ENCODE data around the gene AGO4. TPM values are rescaled to one million over a fixed set of nuclear protein-coding genes. Genes with fewer than 3 reads are reported as not detected.
"Not testable (repeated sequence)": the region's sequence is repeated elsewhere in the genome, so short reads cannot be mapped to it uniquely, and the experiment has no call there.

Gene AGO4
- total RNA-seq, 1 experiment from 2014 or later = 7.0 TPM

DNA sequence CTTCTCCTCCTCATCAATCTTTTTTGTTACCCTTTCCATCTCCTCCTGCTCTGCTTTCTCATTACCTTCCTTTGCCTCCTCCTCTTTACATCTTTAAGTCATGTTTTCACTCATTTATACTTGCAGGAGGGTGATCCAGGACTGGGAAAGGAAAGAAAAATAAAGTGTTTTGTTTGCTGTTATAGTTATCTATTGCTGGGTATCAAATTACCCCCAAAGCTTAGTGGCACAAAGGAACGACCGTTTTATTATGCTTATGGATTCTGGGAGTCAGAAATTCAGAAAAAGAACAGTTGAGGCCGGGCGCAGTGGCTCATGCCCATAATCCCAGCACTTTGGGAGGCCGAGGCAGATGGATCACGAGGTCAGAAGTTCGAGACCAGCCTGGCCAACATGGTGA lies 12.5 kb upstream of the AGO4 start:
- no TSS peak for BruUV-seq (replicated peaks)
- TF ChIP-seq, protein P1, sequence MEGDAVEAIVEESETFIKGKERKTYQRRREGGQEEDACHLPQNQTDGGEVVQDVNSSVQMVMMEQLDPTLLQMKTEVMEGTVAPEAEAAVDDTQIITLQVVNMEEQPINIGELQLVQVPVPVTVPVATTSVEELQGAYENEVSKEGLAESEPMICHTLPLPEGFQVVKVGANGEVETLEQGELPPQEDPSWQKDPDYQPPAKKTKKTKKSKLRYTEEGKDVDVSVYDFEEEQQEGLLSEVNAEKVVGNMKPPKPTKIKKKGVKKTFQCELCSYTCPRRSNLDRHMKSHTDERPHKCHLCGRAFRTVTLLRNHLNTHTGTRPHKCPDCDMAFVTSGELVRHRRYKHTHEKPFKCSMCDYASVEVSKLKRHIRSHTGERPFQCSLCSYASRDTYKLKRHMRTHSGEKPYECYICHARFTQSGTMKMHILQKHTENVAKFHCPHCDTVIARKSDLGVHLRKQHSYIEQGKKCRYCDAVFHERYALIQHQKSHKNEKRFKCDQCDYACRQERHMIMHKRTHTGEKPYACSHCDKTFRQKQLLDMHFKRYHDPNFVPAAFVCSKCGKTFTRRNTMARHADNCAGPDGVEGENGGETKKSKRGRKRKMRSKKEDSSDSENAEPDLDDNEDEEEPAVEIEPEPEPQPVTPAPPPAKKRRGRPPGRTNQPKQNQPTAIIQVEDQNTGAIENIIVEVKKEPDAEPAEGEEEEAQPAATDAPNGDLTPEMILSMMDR (conservative IDR thresholded peaks at IDR 0.05; ENCODE audit: low read depth, low read length) = no peak
- no peak for TF ChIP-seq EZH2 (IDR thresholded peaks at IDR 0.05; ENCODE audit: borderline replicate concordance, low read depth, low read length, poor library complexity, severe bottlenecking)
- CTCF ChIA-PET = no interaction called here
- Histone ChIP-seq H3K4me3 (ENCODE audit: low read depth, low read length, poor library complexity, severe bottlenecking) (no peak overlapping the region), H3K27ac (ENCODE audit: low read depth, low read length, poor library complexity, severe bottlenecking) (no peak overlapping the region), H3K36me3 (ENCODE audit: insufficient read depth, low read length, poor library complexity, severe bottlenecking) (no peaks in the 10 kb centered on the region), H3K4me1 (ENCODE audit: insufficient read depth, low read length, poor library complexity, severe bottlenecking) (no peaks in the 10 kb centered on the region), H3K27me3 (replicated peaks; ENCODE audit: insufficient read depth, low read depth, low read length, poor library complexity) (no peaks in the 10 kb centered on the region), H3K9me3 (ENCODE audit: low read depth, low read length, poor library complexity, severe bottlenecking) (no peaks in the 10 kb centered on the region)
- intact Hi-C loops (cut with micrococcal nuclease; ENCODE audit: unreplicated experiment) = no loop called here
- POLR2A ChIA-PET (ENCODE audit: low non-redundant PET) = no interaction called here
- DNase-seq (ENCODE audit: low spot score) = no peak

GRCh38 chr1:35797380-35797779 lies 10.4 kb upstream of the AGO4 start:
- ChIA-PET CTCF (no interaction called here), POLR2A (ENCODE audit: low non-redundant PET) (no interaction called here)
- Histone ChIP-seq H3K4me3 (ENCODE audit: low read depth, low read length, poor library complexity, severe bottlenecking) (no peak overlapping the region), H3K36me3 (ENCODE audit: insufficient read depth, low read length, poor library complexity, severe bottlenecking) (no peaks in the 10 kb centered on the region), H3K27ac (ENCODE audit: low read depth, low read length, poor library complexity, severe bottlenecking) (no peak overlapping the region), H3K9me3 (ENCODE audit: low read depth, low read length, poor library complexity, severe bottlenecking) (no peaks in the 10 kb centered on the region), H3K4me1 (ENCODE audit: insufficient read depth, low read length, poor library complexity, severe bottlenecking) (no peaks in the 10 kb centered on the region), H3K27me3 (replicated peaks; ENCODE audit: insufficient read depth, low read depth, low read length, poor library complexity) (no peaks in the 10 kb centered on the region)
- no peak for DNase-seq (ENCODE audit: low spot score)
- BruUV-seq (replicated peaks) = no TSS peak
- TF ChIP-seq EZH2 (IDR thresholded peaks at IDR 0.05; ENCODE audit: borderline replicate concordance, low read depth, low read length, poor library complexity, severe bottlenecking) = no peak
- TF ChIP-seq, protein P1 (conservative IDR thresholded peaks at IDR 0.05; ENCODE audit: low read depth, low read length) = no peak
- intact Hi-C loops (cut with micrococcal nuclease; ENCODE audit: unreplicated experiment) = no loop called here

- H3K9me3 ChIP-seq (ENCODE audit: low read depth, low read length, poor library complexity, severe bottlenecking); H3K27me3 ChIP-seq (replicated peaks; ENCODE audit: insufficient read depth, low read depth, low read length, poor library complexity); H3K4me3 ChIP-seq (ENCODE audit: low read depth, low read length, poor library complexity, severe bottlenecking); BruUV-seq (replicated peaks); DNase-seq (ENCODE audit: low spot score); POLR2A ChIA-PET (ENCODE audit: low non-redundant PET); H3K36me3 ChIP-seq (ENCODE audit: insufficient read depth, low read length, poor library complexity, severe bottlenecking); H3K27ac ChIP-seq (ENCODE audit: low read depth, low read length, poor library complexity, severe bottlenecking); intact Hi-C loops (cut with micrococcal nuclease; ENCODE audit: unreplicated experiment); H3K4me1 ChIP-seq (ENCODE audit: insufficient read depth, low read length, poor library complexity, severe bottlenecking); CTCF ChIA-PET: not testable (repeated sequence)
These were observed 9.8 kb upstream of the AGO4 start for GRCh38 chr1:35798019-35798418.

DNA sequence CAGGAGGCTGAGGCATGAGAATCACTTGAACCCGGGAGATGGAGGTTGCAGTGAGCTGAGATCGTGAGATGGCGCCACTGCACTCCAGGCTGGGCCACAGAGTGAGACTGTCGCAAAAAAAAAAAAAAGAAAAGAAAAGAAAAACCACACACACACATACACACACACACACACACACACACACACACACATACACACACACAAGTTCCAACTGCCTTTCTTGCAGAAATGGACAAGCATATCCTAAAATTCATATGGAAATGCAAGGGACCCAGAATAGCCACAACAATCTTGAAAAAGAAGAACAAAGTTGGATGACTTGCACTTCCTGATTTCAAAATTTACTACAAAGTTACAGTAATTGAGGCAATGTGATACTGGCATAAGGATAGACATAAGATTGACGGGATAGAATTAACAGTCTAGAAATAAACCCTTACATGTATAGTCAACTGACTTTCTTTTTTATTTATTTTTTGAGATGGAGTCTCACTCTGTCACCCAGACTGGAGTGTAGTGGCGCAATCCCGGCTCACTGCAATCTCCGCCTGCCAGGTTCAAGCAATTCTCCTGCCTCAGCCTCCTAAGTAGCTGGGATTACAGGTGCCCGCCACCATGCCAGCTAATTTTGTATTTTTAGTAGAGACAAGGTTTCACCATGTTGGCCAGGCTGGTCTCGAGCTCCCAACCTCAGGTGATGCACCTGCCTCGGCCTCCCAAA lies 7.5 kb upstream of the AGO4 start:
- DNase-seq (ENCODE audit: low spot score); H3K4me3 ChIP-seq (ENCODE audit: low read depth, low read length, poor library complexity, severe bottlenecking); H3K27me3 ChIP-seq (replicated peaks; ENCODE audit: insufficient read depth, low read depth, low read length, poor library complexity); CTCF ChIA-PET; H3K9me3 ChIP-seq (ENCODE audit: low read depth, low read length, poor library complexity, severe bottlenecking); H3K36me3 ChIP-seq (ENCODE audit: insufficient read depth, low read length, poor library complexity, severe bottlenecking); intact Hi-C loops (cut with micrococcal nuclease; ENCODE audit: unreplicated experiment); BruUV-seq (replicated peaks); H3K4me1 ChIP-seq (ENCODE audit: insufficient read depth, low read length, poor library complexity, severe bottlenecking); H3K27ac ChIP-seq (ENCODE audit: low read depth, low read length, poor library complexity, severe bottlenecking): not testable (repeated sequence)
- POLR2A ChIA-PET (ENCODE audit: low non-redundant PET) = interaction anchor here (0.7 kb wide), 1 partner anchor 68 kb away, joined by 21 read pairs; no protein-coding TSS in a partner anchor

Measured in A673 (cell line).